Mesodermal cell (in vitro differentiated cells): Measurements from ENCODE around the gene CCDC102B.
"Not testable (repeated sequence)": the region's sequence is repeated elsewhere in the genome, so short reads cannot be mapped to it uniquely, and the experiment has no call there.

ENCODE experiments used
- H3K27ac ChIP-seq: 2 replicates; pipeline ENCODE4 v1.7.0; 2013; ENCODE audit warnings: mild to moderate bottlenecking, low read depth, low read length, moderate library complexity; ENCODE audit not compliant: severe bottlenecking
- H3K36me3 ChIP-seq: 2 replicates; pipeline ENCODE4 v1.7.1; 2013; ENCODE audit warnings: mild to moderate bottlenecking, low read length, moderate library complexity; ENCODE audit not compliant: control insufficient read depth, insufficient read depth
- H3K4me1 ChIP-seq: one replicate; pipeline ENCODE4 v1.7.1; 2013; ENCODE audit warnings: mild to moderate bottlenecking, low read length; ENCODE audit not compliant: insufficient read depth, control insufficient read depth, poor library complexity, severe bottlenecking
- H3K4me3 ChIP-seq: 2 replicates; pipeline ENCODE4 v1.7.0; 2013; ENCODE audit warnings: low read length, control low read depth, mild to moderate bottlenecking; ENCODE audit not compliant: insufficient read depth, poor library complexity, severe bottlenecking; ENCODE audit errors: extremely low read depth
- H3K9me3 ChIP-seq: 2 replicates; pipeline ENCODE4 v1.7.1; 2013; ENCODE audit warnings: mild to moderate bottlenecking, low read length, moderate library complexity; ENCODE audit not compliant: control insufficient read depth
- WGBS, 2 experiments: methylation state at CpG; one replicate each; pipeline ENCODE4 v1.1.5; 2013; ENCODE audit warnings: missing lambda C conversion rate in 2 of 2; ENCODE audit not compliant: insufficient coverage in 2 of 2; 5-methylcytosine and 5-hydroxymethylcytosine counted together

The CCDC102B gene

GRCh38 chr18:68940039-68940438, 142.2 kb downstream of the CCDC102B start:
- Histone ChIP-seq H3K4me1 (no peaks in the 10 kb centered on the region), H3K27ac (no peak overlapping the region), H3K4me3 (no peak overlapping the region), H3K9me3 (no peaks in the 10 kb centered on the region), H3K36me3 (no peaks in the 10 kb centered on the region)
- no CpG with 5 or more reads among the region's 2 CpGs for WGBS, 2 experiments

- no peaks in the 10 kb centered on the region for H3K9me3 ChIP-seq
- no peaks in the 10 kb centered on the region for H3K36me3 ChIP-seq
- no peak overlapping the region for H3K4me3 ChIP-seq
- no peak overlapping the region for H3K27ac ChIP-seq
- no peaks in the 10 kb centered on the region for H3K4me1 ChIP-seq
These were observed 142.9 kb downstream of the CCDC102B start for GRCh38 chr18:68940754-68941153.

GRCh38 chr18:68942230-68942629, 144.3 kb downstream of the CCDC102B start:
- Histone ChIP-seq H3K36me3 (no peaks in the 10 kb centered on the region), H3K9me3 (no peaks in the 10 kb centered on the region), H3K4me3 (no peak overlapping the region), H3K4me1 (no peaks in the 10 kb centered on the region), H3K27ac (no peak overlapping the region)
- WGBS, 2 experiments, result 65 to 90% methylated on average over 5 to 7 of the region's 7 CpGs

GRCh38 chr18:68943861-68944260, 146.0 kb downstream of the CCDC102B start:
- H3K4me3 ChIP-seq, H3K4me1 ChIP-seq, H3K9me3 ChIP-seq, H3K36me3 ChIP-seq: not testable (repeated sequence)
- H3K27ac ChIP-seq, result peak overlapping the region; percentile 48
- 60% methylated on average over 1 of the region's 2 CpGs; no CpG with 5 or more reads in 1 of the 2 experiments for WGBS, 2 experiments

GRCh38 chr18:68944330-68944729, 146.4 kb downstream of the CCDC102B start:
- WGBS, 2 experiments, result 70% methylated on average over 1 of the region's 1 CpG; no CpG with 5 or more reads in 1 of the 2 experiments
- no peaks in the 10 kb centered on the region for H3K36me3 ChIP-seq
- H3K4me1 ChIP-seq, result no peaks in the 10 kb centered on the region
- peak overlapping the region; percentile 48 for H3K27ac ChIP-seq
- H3K4me3 ChIP-seq, result no peak overlapping the region
- H3K9me3 ChIP-seq, result no peaks in the 10 kb centered on the region

GRCh38 chr18:68944826-68945225, 146.9 kb downstream of the CCDC102B start:
- Histone ChIP-seq H3K36me3 (no peaks in the 10 kb centered on the region), H3K27ac (no peak overlapping the region), H3K9me3 (no peaks in the 10 kb centered on the region), H3K4me3 (no peak overlapping the region), H3K4me1 (no peaks in the 10 kb centered on the region)
- no CpG with 5 or more reads among the region's 1 CpG for WGBS, 2 experiments

- WGBS, 2 experiments, result 94% methylated on average over 2 of the region's 4 CpGs
These were observed 150.7 kb downstream of the CCDC102B start for GRCh38 chr18:68948622-68949021.

GRCh38 chr18:68954738-68955137, 156.9 kb downstream of the CCDC102B start:
- no peak overlapping the region for H3K27ac ChIP-seq
- H3K36me3 ChIP-seq, result no peaks in the 10 kb centered on the region
- H3K4me3 ChIP-seq, result no peak overlapping the region
- no peaks in the 10 kb centered on the region for H3K9me3 ChIP-seq
- no peaks in the 10 kb centered on the region for H3K4me1 ChIP-seq
- WGBS, 2 experiments, result 100% methylated on average over 1 of the region's 2 CpGs; no CpG with 5 or more reads in 1 of the 2 experiments

More at GRCh38 chr18:68948622-68949021, 150.7 kb downstream of the CCDC102B start:
- no peaks in the 10 kb centered on the region for H3K4me1 ChIP-seq
- H3K4me3 ChIP-seq, result no peak overlapping the region
- H3K27ac ChIP-seq, result no peak overlapping the region
- no peaks in the 10 kb centered on the region for H3K9me3 ChIP-seq
- H3K36me3 ChIP-seq, result no peaks in the 10 kb centered on the region

- Histone ChIP-seq H3K36me3 (no peaks in the 10 kb centered on the region), H3K9me3 (no peaks in the 10 kb centered on the region), H3K4me1 (no peaks in the 10 kb centered on the region), H3K4me3 (no peak overlapping the region), H3K27ac (no peak overlapping the region)
- 80% methylated on average over 1 of the region's 2 CpGs; no CpG with 5 or more reads in 1 of the 2 experiments for WGBS, 2 experiments
These were observed 158.8 kb downstream of the CCDC102B start for GRCh38 chr18:68956650-68957049.

- 87 to 89% methylated on average over 3 of the region's 3 CpGs for whole genome bisulfite sequencing, 2 experiments
- no peak overlapping the region for H3K27ac ChIP-seq
- no peaks in the 10 kb centered on the region for H3K36me3 ChIP-seq
- no peaks in the 10 kb centered on the region for H3K4me1 ChIP-seq
- H3K9me3 ChIP-seq, result no peaks in the 10 kb centered on the region
- H3K4me3 ChIP-seq, result no peak overlapping the region
These were observed 162.5 kb downstream of the CCDC102B start for GRCh38 chr18:68960355-68960754.

GRCh38 chr18:68962623-68963022, 164.7 kb downstream of the CCDC102B start:
- WGBS, 2 experiments, result 71 to 100% methylated on average over 2 of the region's 3 CpGs
- no peaks in the 10 kb centered on the region for H3K9me3 ChIP-seq
- no peak overlapping the region for H3K27ac ChIP-seq
- H3K4me3 ChIP-seq, result no peak overlapping the region
- no peaks in the 10 kb centered on the region for H3K36me3 ChIP-seq
- H3K4me1 ChIP-seq, result no peaks in the 10 kb centered on the region
